Daoy (cell line): ENCODE data around the gene ZNF534. TPM values are rescaled to one million over a fixed set of nuclear protein-coding genes. Genes with fewer than 3 reads are reported as not detected.
"Not testable (repeated sequence)": the region's sequence is repeated elsewhere in the genome, so short reads cannot be mapped to it uniquely, and the experiment has no call there.

Experiments
- DNase-seq: peaks from one replicate; pipeline ENCODE4 v3.0.0-alpha.2; 2015; ENCODE audit warnings: low read depth
- total RNA-seq: library from RNA; depleted of rRNA; stranded (reverse); fragments of >200 nt; shearing (Covaris generic); gene quantifications from 2 replicates; pipeline ENCODE4 v1.2.3, GENCODE V29; 2014; rRNA removed

The ZNF534 gene
- total RNA-seq, 1 experiment from 2014 or later, result 0.86 TPM

DNA sequence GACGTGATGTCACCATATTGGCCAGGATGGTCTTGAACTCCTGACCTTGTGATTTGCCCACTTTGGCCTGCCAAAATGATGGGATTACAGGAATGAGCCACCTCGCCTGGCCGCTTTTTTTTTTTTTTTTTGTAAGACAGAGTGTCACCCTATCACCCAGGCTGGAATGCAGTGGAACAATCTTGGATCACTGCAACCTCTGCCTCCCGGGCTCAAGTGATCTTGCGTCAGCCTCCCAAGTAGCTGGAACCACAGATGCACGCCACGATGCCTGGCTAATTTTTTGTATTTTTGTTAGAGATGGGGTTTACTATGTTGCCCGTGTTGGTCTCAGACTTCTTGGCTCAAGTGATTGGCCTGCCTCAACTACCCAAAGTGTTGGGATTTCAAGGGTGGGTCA lies 69.6 kb downstream of the ZNF534 start:
- no peak for DNase-seq

DNA sequence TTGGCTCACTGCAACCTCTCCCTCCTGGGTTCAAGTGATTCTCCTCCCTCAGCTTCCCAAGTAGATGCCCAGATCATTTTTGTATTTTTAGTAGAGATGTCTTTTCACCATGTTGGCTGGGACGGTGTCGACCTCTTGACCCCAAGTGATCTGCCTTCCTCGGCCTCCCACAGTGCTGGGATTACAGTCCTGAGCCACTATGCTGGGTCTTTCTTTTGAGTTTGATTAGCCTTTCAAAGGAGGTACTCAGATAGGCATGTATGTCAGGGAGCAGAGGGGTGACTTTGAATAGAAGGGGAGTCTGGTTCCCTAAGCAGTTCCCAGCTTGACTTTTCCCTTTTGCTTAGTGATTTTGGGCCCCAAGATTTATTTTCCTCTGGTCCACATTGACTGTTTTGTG lies 71.5 kb downstream of the ZNF534 start:
- DNase-seq, result not testable (repeated sequence)

DNA sequence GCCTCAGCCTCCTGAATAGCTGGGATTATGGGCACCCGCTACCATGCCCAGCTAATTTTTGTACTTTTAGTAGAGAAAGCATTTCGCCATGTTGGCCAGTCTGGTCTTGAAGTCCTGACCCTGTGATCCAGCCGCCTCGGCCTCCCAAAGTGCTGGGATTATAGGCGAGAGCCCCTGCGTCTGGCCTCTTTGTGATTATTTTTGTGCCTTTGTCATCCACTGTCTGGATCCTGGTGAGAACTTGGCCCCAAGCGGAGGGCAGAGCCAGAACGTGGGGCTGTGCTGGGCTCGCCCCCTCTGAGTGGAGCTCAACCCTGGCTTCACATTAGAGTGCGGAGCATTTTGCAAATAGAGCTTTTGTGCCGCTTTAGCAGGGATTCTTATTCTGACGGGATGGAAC lies 72.0 kb downstream of the ZNF534 start:
- not testable (repeated sequence) for DNase-seq

Other genes with a start within 250 kb of the ZNF534 start
- gene PPP2R1A, start 239.1 kb upstream of the ZNF534 start, total RNA-seq, result 164 and 208 TPM in 2 replicates
- gene ZNF766, start 159.6 kb upstream of the ZNF534 start, total RNA-seq, result 7.5 and 12.5 TPM in 2 replicates
- 8.6 and 10.7 TPM in 2 replicates for gene ZNF480, start 132.0 kb upstream of the ZNF534 start, total RNA-seq
- 3.8 and 6.5 TPM in 2 replicates for gene ZNF610, start 92.9 kb upstream of the ZNF534 start, total RNA-seq
- gene ZNF880, start 59.2 kb upstream of the ZNF534 start, total RNA-seq, result 15.6 and 24.1 TPM in 2 replicates
- 20.3 and 67.9 TPM in 2 replicates for gene ZNF528, start 31.3 kb upstream of the ZNF534 start, total RNA-seq
- 1.4 and 1.6 TPM in 2 replicates for gene ZNF578, start 24.4 kb downstream of the ZNF534 start, total RNA-seq
- gene ZNF808, start 98.5 kb downstream of the ZNF534 start, total RNA-seq, result 8.6 and 10.6 TPM in 2 replicates
- 6.3 and 11.7 TPM in 2 replicates for gene ZNF701, start 141.1 kb downstream of the ZNF534 start, total RNA-seq
- 23.8 and 45.5 TPM in 2 replicates for gene ZNF83, start 209.2 kb downstream of the ZNF534 start, total RNA-seq